C4-2B (cell line): ENCODE results near the gene LARP6.
"Not testable (repeated sequence)": the region's sequence is repeated elsewhere in the genome, so short reads cannot be mapped to it uniquely, and the experiment has no call there.

Experiments used
- H3K27ac ChIP-seq: fragments of 450-650 bp; 2 replicates; pipeline ENCODE4 v1.5.1; 2017
- ZFX ChIP-seq: fragments of 450-650 bp; IDR thresholded peaks from 2 replicates; pipeline ENCODE4 v1.6.1; 2017
- TF ChIP-seq, protein P1 (sequence below): fragments of 450-650 bp; conservative IDR thresholded peaks from 2 replicates; pipeline ENCODE4 v1.5.1; 2017; ENCODE audit warnings: mild to moderate bottlenecking

Gene LARP6

GRCh38 chr15:70815604-70816003 lies 38.4 kb downstream of the LARP6 start:
- TF ChIP-seq, protein P1, sequence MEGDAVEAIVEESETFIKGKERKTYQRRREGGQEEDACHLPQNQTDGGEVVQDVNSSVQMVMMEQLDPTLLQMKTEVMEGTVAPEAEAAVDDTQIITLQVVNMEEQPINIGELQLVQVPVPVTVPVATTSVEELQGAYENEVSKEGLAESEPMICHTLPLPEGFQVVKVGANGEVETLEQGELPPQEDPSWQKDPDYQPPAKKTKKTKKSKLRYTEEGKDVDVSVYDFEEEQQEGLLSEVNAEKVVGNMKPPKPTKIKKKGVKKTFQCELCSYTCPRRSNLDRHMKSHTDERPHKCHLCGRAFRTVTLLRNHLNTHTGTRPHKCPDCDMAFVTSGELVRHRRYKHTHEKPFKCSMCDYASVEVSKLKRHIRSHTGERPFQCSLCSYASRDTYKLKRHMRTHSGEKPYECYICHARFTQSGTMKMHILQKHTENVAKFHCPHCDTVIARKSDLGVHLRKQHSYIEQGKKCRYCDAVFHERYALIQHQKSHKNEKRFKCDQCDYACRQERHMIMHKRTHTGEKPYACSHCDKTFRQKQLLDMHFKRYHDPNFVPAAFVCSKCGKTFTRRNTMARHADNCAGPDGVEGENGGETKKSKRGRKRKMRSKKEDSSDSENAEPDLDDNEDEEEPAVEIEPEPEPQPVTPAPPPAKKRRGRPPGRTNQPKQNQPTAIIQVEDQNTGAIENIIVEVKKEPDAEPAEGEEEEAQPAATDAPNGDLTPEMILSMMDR: no peak
- no peak for TF ChIP-seq ZFX
- H3K27ac ChIP-seq: no peak overlapping the region

DNA sequence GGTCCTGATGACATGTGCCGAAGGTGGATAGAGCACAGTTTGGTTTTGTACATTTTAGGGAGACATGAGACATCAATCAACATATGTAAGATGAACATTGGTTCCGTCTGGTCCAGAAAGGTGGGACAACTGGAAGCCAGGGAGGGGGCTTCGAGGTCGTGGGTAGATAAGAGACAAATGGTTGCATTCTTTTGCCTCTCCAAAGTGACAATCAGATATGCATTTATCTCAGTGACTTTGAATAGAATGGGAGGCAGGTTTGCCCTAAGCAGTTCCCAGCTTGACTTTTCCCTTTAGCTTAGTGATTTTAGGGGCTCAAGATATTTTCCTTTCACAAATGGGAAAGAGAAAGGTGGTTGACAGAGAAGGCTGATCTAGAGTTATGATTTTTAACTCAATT lies 38.9 kb downstream of the LARP6 start:
- H3K27ac ChIP-seq: not testable (repeated sequence)

DNA sequence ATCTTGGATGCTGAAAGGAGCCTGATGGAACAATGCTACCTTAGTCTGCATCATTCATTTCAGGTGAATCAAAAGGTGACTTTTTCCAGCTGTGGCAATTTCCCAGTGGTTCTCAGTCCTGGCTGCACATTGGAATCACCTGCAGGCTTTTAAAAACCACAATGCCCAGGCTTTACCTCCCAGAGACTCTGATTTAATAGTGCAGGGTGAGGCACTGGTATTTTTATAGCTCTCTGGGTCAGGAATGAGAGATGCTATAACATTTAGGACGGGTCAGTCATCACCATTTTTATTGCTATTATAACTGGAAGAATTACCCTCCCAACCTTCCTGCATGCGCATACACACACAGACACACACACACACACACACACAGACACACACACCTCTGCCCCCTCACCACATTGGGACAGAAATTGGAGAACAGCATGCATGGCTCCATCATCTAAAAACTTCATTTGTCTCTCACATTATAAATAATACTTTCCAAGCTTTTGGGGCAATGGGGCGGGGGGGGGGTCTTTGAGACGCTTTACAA lies 41.1 kb downstream of the LARP6 start:
- no peak overlapping the region for H3K27ac ChIP-seq
- TF ChIP-seq ZFX: no peak
- TF ChIP-seq, protein P1: no peak

DNA sequence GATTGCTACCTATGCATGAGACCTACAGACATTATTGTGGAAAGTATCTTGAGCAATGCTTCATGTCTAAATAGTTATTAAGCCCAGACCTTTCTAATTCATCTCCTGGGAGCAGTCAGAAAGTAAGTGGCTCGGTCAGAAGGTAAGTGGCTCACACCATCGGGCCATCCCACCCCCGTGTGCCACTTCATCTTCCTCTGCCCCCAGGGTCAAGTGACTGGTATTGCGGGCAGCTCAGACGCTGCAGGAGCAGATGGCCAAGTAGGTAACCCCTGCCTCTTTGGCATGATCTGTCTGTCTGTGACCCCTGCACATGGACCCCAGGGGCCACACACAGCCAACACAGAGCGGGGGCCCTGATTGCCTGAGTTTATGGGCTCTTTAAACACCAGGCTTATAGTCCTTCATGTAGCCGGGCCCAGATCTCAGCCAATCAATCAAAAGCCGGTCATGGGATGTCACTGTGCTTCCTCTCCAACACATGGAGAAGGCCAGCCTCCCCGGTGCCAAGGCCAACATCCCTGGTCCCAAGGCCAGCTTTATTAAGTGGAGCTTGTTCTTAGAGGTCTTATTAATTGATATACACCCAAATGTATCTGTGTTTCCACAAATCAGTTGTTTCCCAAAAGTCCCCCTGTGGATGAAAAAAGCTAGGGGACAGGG lies 42.9 kb downstream of the LARP6 start:
- TF ChIP-seq ZFX: no peak
- TF ChIP-seq, protein P1: no peak
- H3K27ac ChIP-seq: no peak overlapping the region

DNA sequence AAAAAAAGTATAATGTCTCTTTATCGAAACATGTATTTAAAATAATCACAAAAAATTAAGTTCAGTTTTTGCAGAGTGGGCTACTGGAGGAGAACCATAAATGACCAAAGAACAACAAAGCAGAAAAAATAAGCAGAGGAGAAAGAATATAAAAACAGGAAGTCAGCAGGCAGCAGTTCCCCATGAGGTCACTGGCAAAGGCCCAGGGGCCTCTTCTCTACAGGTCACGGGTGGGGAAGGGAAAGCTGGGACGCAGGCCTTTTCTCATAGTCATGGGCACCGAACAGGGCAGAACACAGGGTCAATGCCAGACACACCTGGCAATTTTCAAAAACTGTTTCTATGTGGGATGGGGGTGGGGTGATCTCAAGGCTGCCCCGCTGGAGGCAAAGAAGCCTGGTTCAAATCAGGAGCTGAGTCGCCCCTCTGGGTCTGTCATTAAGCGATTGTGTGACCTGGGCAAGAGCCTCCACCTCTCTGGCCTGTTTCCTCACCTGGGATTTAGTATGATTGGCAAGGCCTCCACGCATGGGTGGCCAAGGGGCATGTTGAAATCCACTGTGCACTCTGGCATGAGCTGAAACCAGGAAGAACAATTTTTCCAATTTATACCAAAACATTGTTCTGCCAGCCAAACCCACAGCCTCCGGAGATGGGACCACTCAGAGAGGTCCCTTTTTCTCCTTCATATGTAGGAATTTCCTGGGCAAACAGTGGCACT lies 46.8 kb downstream of the LARP6 start:
- H3K27ac ChIP-seq: no peak overlapping the region
- TF ChIP-seq, protein P1: no peak
- no peak for TF ChIP-seq ZFX

- H3K27ac ChIP-seq: not testable (repeated sequence)
These were observed 49.6 kb downstream of the LARP6 start for GRCh38 chr15:70804388-70804787.

DNA sequence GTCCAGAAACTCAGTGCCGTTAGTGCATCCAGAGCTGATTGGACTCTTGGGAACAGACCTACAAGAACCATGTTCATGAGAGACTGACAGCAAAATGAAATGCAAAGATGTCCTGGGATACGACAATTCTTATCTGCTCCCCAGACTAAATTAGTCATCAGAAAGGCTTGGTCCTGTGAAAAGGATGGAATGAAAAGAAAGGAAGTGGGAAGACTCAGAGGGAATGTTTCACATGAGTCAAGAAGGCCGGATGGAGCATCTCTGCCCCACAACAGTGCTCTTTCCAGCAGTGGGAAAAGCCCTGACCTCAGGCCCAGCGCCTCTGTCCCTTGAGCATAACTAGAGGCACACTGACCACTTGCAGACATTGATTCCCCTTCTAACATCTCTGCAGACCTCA lies 51.3 kb downstream of the LARP6 start:
- H3K27ac ChIP-seq: no peak overlapping the region
- TF ChIP-seq, protein P1: no peak
- TF ChIP-seq ZFX: no peak

DNA sequence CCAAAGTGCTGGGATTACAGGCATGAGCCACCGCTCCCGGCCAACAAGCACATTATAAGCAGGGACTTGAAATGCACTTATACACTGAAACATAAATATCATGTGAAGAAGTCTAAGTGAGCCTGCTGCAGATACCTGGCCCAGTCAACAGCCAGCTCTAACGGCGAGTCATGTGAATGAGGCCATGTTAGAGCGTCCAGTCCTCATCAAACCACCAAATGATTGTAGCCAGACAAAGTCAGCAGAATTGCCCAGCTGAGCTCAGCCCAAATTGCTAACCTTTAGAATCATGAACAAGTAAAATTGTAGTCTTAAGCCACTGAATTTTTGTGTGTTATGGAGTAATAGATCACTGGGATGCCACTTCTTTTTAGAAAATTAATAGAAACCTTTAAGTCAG lies 52.8 kb downstream of the LARP6 start:
- no peak for TF ChIP-seq ZFX
- TF ChIP-seq, protein P1: no peak
- H3K27ac ChIP-seq: no peak overlapping the region
